WERI-Rb-1 (cell line): ENCODE data around the gene ZIC1.

Experiments used
- DNase-seq: peaks from one replicate; pipeline ENCODE4 v3.0.0-alpha.2; 2020
- H3K27ac ChIP-seq: fragments of 250-450 bp; sonication (Bioruptor Pico); 2 replicates; pipeline ENCODE4 v1.5.1; 2020; ENCODE audit warnings: mild to moderate bottlenecking, moderate library complexity
- H3K27me3 ChIP-seq: fragments of 250-450 bp; sonication (Bioruptor Pico); 2 replicates; pipeline ENCODE4 v1.5.1; 2021; ENCODE audit warnings: mild to moderate bottlenecking, low read depth, moderate library complexity; ENCODE audit not compliant: insufficient read depth, severe bottlenecking
- H3K36me3 ChIP-seq: fragments of 250-450 bp; sonication (Bioruptor Pico); 2 replicates; pipeline ENCODE4 v1.5.1; 2020; ENCODE audit warnings: mild to moderate bottlenecking, moderate library complexity
- H3K4me3 ChIP-seq: 2 replicates; pipeline ENCODE4 v1.5.1; 2011; ENCODE audit warnings: low read depth, mild to moderate bottlenecking, control low read depth, low read length
- H3K9me3 ChIP-seq: fragments of 250-450 bp; sonication (Bioruptor Pico); 2 replicates; pipeline ENCODE4 v1.5.1; 2021; ENCODE audit warnings: mild to moderate bottlenecking, moderate library complexity; ENCODE audit not compliant: severe bottlenecking
- TF ChIP-seq, protein P1 (sequence below): IDR thresholded peaks from 2 replicates; pipeline ENCODE4 v1.5.1; 2011; ENCODE audit warnings: low read depth, mild to moderate bottlenecking, control low read depth, inconsistent platforms, low read length

ZIC1 gene

GRCh38 chr3:147409143-147410115 lies at the start of gene ZIC1:
ZIC1 (plus strand) TSS chr3:147409365; CDS start chr3:147410113, 748 bp downstream.
- Histone ChIP-seq H3K36me3 (peaks cover 6% of the 10 kb centered on the region; the same call in 1 of the 2 replicates), H3K27ac (peak within 1 kb of the TSS; percentile 46; the same call in 1 of the 2 replicates), H3K4me3 (peak within 1 kb of the TSS; percentile 83), H3K27me3 (no peaks in the 10 kb centered on the region), H3K9me3 (peaks cover 4% of the 10 kb centered on the region)
- peak; percentile 86 for DNase-seq
- TF ChIP-seq, protein P1, sequence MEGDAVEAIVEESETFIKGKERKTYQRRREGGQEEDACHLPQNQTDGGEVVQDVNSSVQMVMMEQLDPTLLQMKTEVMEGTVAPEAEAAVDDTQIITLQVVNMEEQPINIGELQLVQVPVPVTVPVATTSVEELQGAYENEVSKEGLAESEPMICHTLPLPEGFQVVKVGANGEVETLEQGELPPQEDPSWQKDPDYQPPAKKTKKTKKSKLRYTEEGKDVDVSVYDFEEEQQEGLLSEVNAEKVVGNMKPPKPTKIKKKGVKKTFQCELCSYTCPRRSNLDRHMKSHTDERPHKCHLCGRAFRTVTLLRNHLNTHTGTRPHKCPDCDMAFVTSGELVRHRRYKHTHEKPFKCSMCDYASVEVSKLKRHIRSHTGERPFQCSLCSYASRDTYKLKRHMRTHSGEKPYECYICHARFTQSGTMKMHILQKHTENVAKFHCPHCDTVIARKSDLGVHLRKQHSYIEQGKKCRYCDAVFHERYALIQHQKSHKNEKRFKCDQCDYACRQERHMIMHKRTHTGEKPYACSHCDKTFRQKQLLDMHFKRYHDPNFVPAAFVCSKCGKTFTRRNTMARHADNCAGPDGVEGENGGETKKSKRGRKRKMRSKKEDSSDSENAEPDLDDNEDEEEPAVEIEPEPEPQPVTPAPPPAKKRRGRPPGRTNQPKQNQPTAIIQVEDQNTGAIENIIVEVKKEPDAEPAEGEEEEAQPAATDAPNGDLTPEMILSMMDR: no peak

- DNase-seq: no peak
- H3K27ac ChIP-seq: no peak overlapping the region
- TF ChIP-seq, protein P1: no peak
- no peak overlapping the region for H3K4me3 ChIP-seq
- no peaks in the 10 kb centered on the region for H3K27me3 ChIP-seq
- H3K9me3 ChIP-seq: no peaks in the 10 kb centered on the region
- no peaks in the 10 kb centered on the region for H3K36me3 ChIP-seq
Measured at GRCh38 chr3:147360051-147360439, 49.1 kb upstream of the ZIC1 start.

DNA sequence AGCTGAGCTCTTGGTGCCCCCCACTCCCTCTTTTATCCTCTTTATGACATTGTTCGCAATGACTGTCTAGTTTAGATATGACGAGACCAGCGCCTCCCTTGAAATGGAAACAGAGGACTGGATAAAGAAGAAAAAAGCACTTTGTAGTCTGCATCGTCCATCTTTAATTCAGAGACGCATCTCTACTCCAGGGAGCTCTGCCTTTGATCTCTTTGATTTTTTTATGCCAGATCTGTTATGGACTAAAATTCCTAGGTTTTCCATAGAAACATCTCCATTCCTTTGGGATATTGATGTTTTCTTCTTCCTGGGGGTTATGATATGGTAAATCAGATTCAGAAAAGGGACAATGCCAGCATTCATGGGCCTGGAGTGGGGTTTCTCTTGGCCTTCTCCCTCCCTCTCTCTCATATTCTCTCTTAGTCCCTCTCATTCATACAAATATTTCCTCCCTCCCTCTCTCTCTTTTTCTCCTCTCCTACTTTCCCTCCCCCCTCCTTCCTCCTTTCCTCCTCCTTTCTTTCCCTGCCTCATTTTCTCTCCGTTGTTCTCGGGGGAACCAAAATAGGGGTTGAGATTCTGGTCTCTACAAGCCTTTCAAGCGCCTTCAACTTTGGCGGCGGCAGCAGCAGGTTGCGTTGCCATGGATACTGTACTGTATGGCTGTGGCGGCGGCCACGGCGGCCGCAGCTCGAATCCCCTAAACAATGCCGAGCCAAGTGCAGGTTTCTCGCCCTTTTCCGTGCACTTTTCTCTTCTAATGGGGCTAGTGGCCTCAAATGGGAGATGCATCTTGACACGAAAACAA lies 48.3 kb upstream of the ZIC1 start:
- no peak overlapping the region for H3K27ac ChIP-seq
- TF ChIP-seq, protein P1: no peak
- no peaks in the 10 kb centered on the region for H3K36me3 ChIP-seq
- H3K9me3 ChIP-seq: no peaks in the 10 kb centered on the region
- no peak overlapping the region for H3K4me3 ChIP-seq
- DNase-seq: no peak
- no peaks in the 10 kb centered on the region for H3K27me3 ChIP-seq

- Histone ChIP-seq H3K27me3 (no peaks in the 10 kb centered on the region), H3K4me3 (no peak overlapping the region), H3K27ac (no peak overlapping the region), H3K9me3 (no peaks in the 10 kb centered on the region), H3K36me3 (no peaks in the 10 kb centered on the region)
- DNase-seq: peak; percentile 66
- TF ChIP-seq, protein P1: peak; percentile 58
Measured at GRCh38 chr3:147361454-147362420, 47.4 kb upstream of the ZIC1 start.

GRCh38 chr3:147364771-147365170 lies 44.4 kb upstream of the ZIC1 start:
- Histone ChIP-seq H3K27me3 (peaks cover 8% of the 10 kb centered on the region), H3K27ac (no peak overlapping the region), H3K4me3 (no peak overlapping the region), H3K9me3 (no peaks in the 10 kb centered on the region), H3K36me3 (no peaks in the 10 kb centered on the region)
- DNase-seq: no peak
- TF ChIP-seq, protein P1: no peak
